Peyer's patch (tissue), 4 donors: ENCODE measurements around the gene MPC1.

Experiments used
- CTCF ChIP-seq, 6 experiments: fragments of 450-650 bp in 4 of 6; fragments of 200-600 bp in 2 of 6; sonication (generic) in 1 of 6; IDR thresholded peaks; one replicate each; pipeline ENCODE4 v1.5.1; 2017 to 2019; ENCODE audit warnings: antibody characterized with exemption in 6 of 6, mild to moderate bottlenecking in 3 of 6, moderate library complexity in 1 of 6
- POLR2A ChIP-seq, 2 donors: fragments of 450-650 bp; IDR thresholded peaks; one replicate each; pipeline ENCODE4 v1.5.1; 2017; ENCODE audit warnings: antibody characterized with exemption in 2 of 2, mild to moderate bottlenecking in 2 of 2, moderate library complexity in 2 of 2

- TF ChIP-seq CTCF (IDR thresholded peaks at IDR 0.05) (no peak), POLR2A (IDR thresholded peaks at IDR 0.05) (no peak)
These were observed 67.3 kb downstream of the MPC1 start for GRCh38 chr6:166315436-166315835.
